ENCODE data around the gene LPP. TPM values are rescaled to one million over a fixed set of nuclear protein-coding genes. Genes with fewer than 3 reads are reported as not detected.

LPP gene
- polyA plus RNA-seq, 1 experiment: 76.3 TPM

DNA sequence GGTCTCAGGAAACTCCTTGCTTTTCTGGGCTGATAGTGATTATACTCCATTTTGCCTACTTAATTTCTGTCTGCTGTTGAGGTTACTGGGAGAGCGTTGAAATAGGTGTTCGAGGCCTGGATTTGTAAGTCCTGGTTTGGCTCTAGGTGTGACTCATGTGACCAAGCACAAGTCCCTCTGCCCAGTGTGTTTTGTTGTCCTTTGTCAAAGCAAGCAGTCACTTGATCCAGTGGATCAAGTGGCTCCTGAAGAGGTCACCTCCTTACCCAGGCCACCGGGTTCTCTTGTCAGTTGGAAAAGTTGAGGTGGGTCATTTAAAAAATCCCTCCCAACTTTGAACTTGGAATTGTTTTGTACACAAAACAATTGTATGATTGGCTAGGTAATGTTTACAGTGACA, 70.0 kb downstream of the LPP start:
- POLR2A ChIA-PET: interaction anchor here (1.6 kb wide), 1 partner anchor 12 kb away, joined by 4 read pairs; no protein-coding TSS in a partner anchor
- CTCF ChIA-PET: no interaction called here

GRCh38 chr3:188227442-188227841, 73.5 kb downstream of the LPP start:
- CTCF ChIA-PET: interaction anchor here (0.8 kb wide), 1 partner anchor 480 kb away, joined by 4 read pairs; no protein-coding TSS in a partner anchor
- no peak overlapping the region for H3K27ac ChIP-seq (ENCODE audit: low read depth, low read length)
- no peak for DNase-seq (ENCODE audit: low read depth, low spot score)
- no peak for TF ChIP-seq CTCF (IDR thresholded peaks at IDR 0.05; ENCODE audit: low read depth, low read length)
- H3K27me3 ChIP-seq (ENCODE audit: control insufficient read depth, insufficient read depth, low read length): no peaks in the 10 kb centered on the region
- no peak overlapping the region for H3K4me3 ChIP-seq (ENCODE audit: low read depth, low read length)
- POLR2A ChIA-PET: no interaction called here
- H3K9me3 ChIP-seq (ENCODE audit: control insufficient read depth, insufficient read depth, low read length): no peaks in the 10 kb centered on the region

More for the DNA sequence above, 70.0 kb downstream of the LPP start:
- no peak for TF ChIP-seq CTCF (IDR thresholded peaks at IDR 0.05; ENCODE audit: low read depth, low read length)
- H3K4me3 ChIP-seq (ENCODE audit: low read depth, low read length): no peak overlapping the region
- H3K27ac ChIP-seq (ENCODE audit: low read depth, low read length): no peak overlapping the region
- no peak for DNase-seq (ENCODE audit: low read depth, low spot score)
- no peaks in the 10 kb centered on the region for H3K9me3 ChIP-seq (ENCODE audit: control insufficient read depth, insufficient read depth, low read length)
- H3K27me3 ChIP-seq (ENCODE audit: control insufficient read depth, insufficient read depth, low read length): no peaks in the 10 kb centered on the region

- no peak overlapping the region for H3K4me3 ChIP-seq (ENCODE audit: low read depth, low read length)
- ChIA-PET CTCF (no interaction called here), POLR2A (no interaction called here)
Measured at GRCh38 chr3:188229177-188229576, 75.2 kb downstream of the LPP start.

DNA sequence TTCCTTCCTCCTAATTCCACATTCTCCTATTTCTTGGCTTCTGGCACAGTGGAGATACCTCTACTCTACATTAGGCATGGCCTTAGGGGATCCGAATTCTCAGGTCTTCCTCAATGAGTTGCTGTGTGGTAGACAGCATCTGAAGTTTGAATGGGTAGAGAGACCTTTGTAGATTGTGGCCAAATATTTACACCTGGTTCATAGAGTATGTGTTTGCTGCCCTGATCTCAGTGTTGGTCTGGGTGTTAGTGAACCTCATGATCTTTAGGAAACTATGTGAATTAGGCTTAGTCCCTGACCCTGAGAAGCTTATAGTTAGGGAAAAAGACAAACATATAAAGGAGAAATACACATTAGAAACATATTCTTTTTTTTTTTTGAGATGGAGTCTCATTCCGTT, 75.8 kb downstream of the LPP start:
- no peak for TF ChIP-seq CTCF (IDR thresholded peaks at IDR 0.05; ENCODE audit: low read depth, low read length)
- POLR2A ChIA-PET: no interaction called here
- CTCF ChIA-PET: no interaction called here

More at GRCh38 chr3:188229177-188229576, 75.2 kb downstream of the LPP start:
- H3K9me3 ChIP-seq (ENCODE audit: control insufficient read depth, insufficient read depth, low read length): no peaks in the 10 kb centered on the region
- no peak for TF ChIP-seq CTCF (IDR thresholded peaks at IDR 0.05; ENCODE audit: low read depth, low read length)
- no peak overlapping the region for H3K27ac ChIP-seq (ENCODE audit: low read depth, low read length)
- no peak for DNase-seq (ENCODE audit: low read depth, low spot score)
- no peaks in the 10 kb centered on the region for H3K27me3 ChIP-seq (ENCODE audit: control insufficient read depth, insufficient read depth, low read length)

GRCh38 chr3:188230962-188231361, 77.0 kb downstream of the LPP start:
- CTCF ChIA-PET: interaction anchor here (0.6 kb wide), 1 partner anchor 332 kb away, joined by 3 read pairs; no protein-coding TSS in a partner anchor
- no peak for TF ChIP-seq CTCF (IDR thresholded peaks at IDR 0.05; ENCODE audit: low read depth, low read length)
- no peak overlapping the region for H3K4me3 ChIP-seq (ENCODE audit: low read depth, low read length)
- no peak overlapping the region for H3K27ac ChIP-seq (ENCODE audit: low read depth, low read length)
- POLR2A ChIA-PET: no interaction called here
- H3K27me3 ChIP-seq (ENCODE audit: control insufficient read depth, insufficient read depth, low read length): no peaks in the 10 kb centered on the region
- H3K9me3 ChIP-seq (ENCODE audit: control insufficient read depth, insufficient read depth, low read length): no peaks in the 10 kb centered on the region
- DNase-seq (ENCODE audit: low read depth, low spot score): no peak

More for the DNA sequence above, 75.8 kb downstream of the LPP start:
- no peak for DNase-seq (ENCODE audit: low read depth, low spot score)
- no peaks in the 10 kb centered on the region for H3K27me3 ChIP-seq (ENCODE audit: control insufficient read depth, insufficient read depth, low read length)
- H3K9me3 ChIP-seq (ENCODE audit: control insufficient read depth, insufficient read depth, low read length): no peaks in the 10 kb centered on the region
- H3K27ac ChIP-seq (ENCODE audit: low read depth, low read length): no peak overlapping the region
- no peak overlapping the region for H3K4me3 ChIP-seq (ENCODE audit: low read depth, low read length)
